ENCODE data around the gene DBF4.

GRCh38 chr7:87934699-87935383 lies 58.5 kb downstream of the DBF4 start:
- TF ChIP-seq, protein P1, sequence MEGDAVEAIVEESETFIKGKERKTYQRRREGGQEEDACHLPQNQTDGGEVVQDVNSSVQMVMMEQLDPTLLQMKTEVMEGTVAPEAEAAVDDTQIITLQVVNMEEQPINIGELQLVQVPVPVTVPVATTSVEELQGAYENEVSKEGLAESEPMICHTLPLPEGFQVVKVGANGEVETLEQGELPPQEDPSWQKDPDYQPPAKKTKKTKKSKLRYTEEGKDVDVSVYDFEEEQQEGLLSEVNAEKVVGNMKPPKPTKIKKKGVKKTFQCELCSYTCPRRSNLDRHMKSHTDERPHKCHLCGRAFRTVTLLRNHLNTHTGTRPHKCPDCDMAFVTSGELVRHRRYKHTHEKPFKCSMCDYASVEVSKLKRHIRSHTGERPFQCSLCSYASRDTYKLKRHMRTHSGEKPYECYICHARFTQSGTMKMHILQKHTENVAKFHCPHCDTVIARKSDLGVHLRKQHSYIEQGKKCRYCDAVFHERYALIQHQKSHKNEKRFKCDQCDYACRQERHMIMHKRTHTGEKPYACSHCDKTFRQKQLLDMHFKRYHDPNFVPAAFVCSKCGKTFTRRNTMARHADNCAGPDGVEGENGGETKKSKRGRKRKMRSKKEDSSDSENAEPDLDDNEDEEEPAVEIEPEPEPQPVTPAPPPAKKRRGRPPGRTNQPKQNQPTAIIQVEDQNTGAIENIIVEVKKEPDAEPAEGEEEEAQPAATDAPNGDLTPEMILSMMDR (IDR thresholded peaks at IDR 0.05): no peak
- no peak for TF ChIP-seq TCF7L2 (IDR thresholded peaks at IDR 0.05; ENCODE audit: low read depth, low read length)
- TF ChIP-seq POLR2AphosphoS5 (IDR thresholded peaks at IDR 0.05; ENCODE audit: low read depth, low read length): no peak
- TF ChIP-seq, protein P2, sequence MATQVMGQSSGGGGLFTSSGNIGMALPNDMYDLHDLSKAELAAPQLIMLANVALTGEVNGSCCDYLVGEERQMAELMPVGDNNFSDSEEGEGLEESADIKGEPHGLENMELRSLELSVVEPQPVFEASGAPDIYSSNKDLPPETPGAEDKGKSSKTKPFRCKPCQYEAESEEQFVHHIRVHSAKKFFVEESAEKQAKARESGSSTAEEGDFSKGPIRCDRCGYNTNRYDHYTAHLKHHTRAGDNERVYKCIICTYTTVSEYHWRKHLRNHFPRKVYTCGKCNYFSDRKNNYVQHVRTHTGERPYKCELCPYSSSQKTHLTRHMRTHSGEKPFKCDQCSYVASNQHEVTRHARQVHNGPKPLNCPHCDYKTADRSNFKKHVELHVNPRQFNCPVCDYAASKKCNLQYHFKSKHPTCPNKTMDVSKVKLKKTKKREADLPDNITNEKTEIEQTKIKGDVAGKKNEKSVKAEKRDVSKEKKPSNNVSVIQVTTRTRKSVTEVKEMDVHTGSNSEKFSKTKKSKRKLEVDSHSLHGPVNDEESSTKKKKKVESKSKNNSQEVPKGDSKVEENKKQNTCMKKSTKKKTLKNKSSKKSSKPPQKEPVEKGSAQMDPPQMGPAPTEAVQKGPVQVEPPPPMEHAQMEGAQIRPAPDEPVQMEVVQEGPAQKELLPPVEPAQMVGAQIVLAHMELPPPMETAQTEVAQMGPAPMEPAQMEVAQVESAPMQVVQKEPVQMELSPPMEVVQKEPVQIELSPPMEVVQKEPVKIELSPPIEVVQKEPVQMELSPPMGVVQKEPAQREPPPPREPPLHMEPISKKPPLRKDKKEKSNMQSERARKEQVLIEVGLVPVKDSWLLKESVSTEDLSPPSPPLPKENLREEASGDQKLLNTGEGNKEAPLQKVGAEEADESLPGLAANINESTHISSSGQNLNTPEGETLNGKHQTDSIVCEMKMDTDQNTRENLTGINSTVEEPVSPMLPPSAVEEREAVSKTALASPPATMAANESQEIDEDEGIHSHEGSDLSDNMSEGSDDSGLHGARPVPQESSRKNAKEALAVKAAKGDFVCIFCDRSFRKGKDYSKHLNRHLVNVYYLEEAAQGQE (IDR thresholded peaks at IDR 0.05; ENCODE audit: insufficient read depth in 1 of 2, low read depth in 2 of 2, low read length in 1 of 2): no peak
